Common myeloid progenitor, CD34-positive (primary cell): ENCODE measurements around the gene KIF17.

Source experiments
- CTCF ChIA-PET: fragments of 350-600 bp; sonication (Branson Sonifier 250); formaldehyde crosslinking; loops from one replicate; lab custom pipeline; 2021; ENCODE audit warnings: antibody characterized with exemption; lab: Charles Lee
- POLR2A ChIA-PET: fragments of 350-600 bp; sonication (Branson Sonifier 250); formaldehyde crosslinking; loops from one replicate; lab custom pipeline; 2021; ENCODE audit warnings: antibody characterized with exemption; lab: Charles Lee
- DNase-seq, 3 donors: peaks; one replicate each; pipeline versions ENCODE4 v3.0.0 to v3.0.0-alpha.2; 2013
- H3K27ac ChIP-seq, 2 experiments: 1 replicate in 1 of 2; 2 replicates in 1 of 2; pipeline ENCODE4 v1.7.0; 2013; ENCODE audit warnings: inconsistent platforms in 2 of 2, low read length in 2 of 2, mild to moderate bottlenecking in 2 of 2, low read depth in 1 of 2, moderate library complexity in 1 of 2; ENCODE audit not compliant: severe bottlenecking in 2 of 2, insufficient read depth in 1 of 2, poor library complexity in 1 of 2
- H3K27me3 ChIP-seq, 5 experiments: replicated peaks in 2 of 5; 1 replicate in 3 of 5; 2 replicates in 2 of 5; pipeline versions ENCODE4 v1.6.1 to v1.7.0; 2013; ENCODE audit warnings: low read length in 4 of 5, mild to moderate bottlenecking in 2 of 5, moderate library complexity in 2 of 5, inconsistent platforms in 1 of 5; ENCODE audit not compliant: insufficient read depth in 5 of 5, control insufficient read depth in 4 of 5
- H3K36me3 ChIP-seq, 4 experiments: 1 replicate in 2 of 4; 2 replicates in 2 of 4; pipeline versions ENCODE4 v1.6.1 to v1.7.0; 2013; ENCODE audit warnings: low read length in 3 of 4, control low read depth in 1 of 4, mild to moderate bottlenecking in 1 of 4; ENCODE audit not compliant: control insufficient read depth in 4 of 4, insufficient read depth in 4 of 4
- H3K4me1 ChIP-seq, 4 experiments: 1 replicate in 3 of 4; 2 replicates in 1 of 4; pipeline versions ENCODE4 v1.6.1 to v1.7.1; 2013; ENCODE audit warnings: low read length in 3 of 4, mild to moderate bottlenecking in 3 of 4, control low read depth in 1 of 4, inconsistent platforms in 1 of 4, moderate library complexity in 1 of 4; ENCODE audit not compliant: control insufficient read depth in 4 of 4, insufficient read depth in 4 of 4; ENCODE audit errors: control extremely low read depth in 1 of 4
- H3K4me3 ChIP-seq, 7 experiments: 1 replicate in 4 of 7; 2 replicates in 3 of 7; pipeline versions ENCODE4 v1.5.1 to v1.7.0; 2013; ENCODE audit warnings: mild to moderate bottlenecking in 7 of 7, low read length in 6 of 7, moderate library complexity in 6 of 7, inconsistent platforms in 2 of 7, low read depth in 2 of 7, control low read depth in 1 of 7; ENCODE audit not compliant: insufficient read depth in 4 of 7, control insufficient read depth in 1 of 7; ENCODE audit errors: extremely low read depth in 1 of 7
- H3K9me3 ChIP-seq, 5 experiments: 1 replicate in 4 of 5; 2 replicates in 1 of 5; pipeline versions ENCODE4 v1.6.1 to v1.7.1; 2013; ENCODE audit warnings: low read length in 4 of 5, mild to moderate bottlenecking in 2 of 5, inconsistent platforms in 1 of 5, low read depth in 1 of 5, moderate library complexity in 1 of 5; ENCODE audit not compliant: control insufficient read depth in 4 of 5, insufficient read depth in 2 of 5; ENCODE audit errors: control extremely low read depth in 1 of 5
- WGBS: methylation state at CpG from one replicate; pipeline ENCODE4 v1.1.5; 2013; ENCODE audit not compliant: insufficient coverage; 5-methylcytosine and 5-hydroxymethylcytosine counted together

KIF17 gene

GRCh38 chr1:20706841-20707240 lies 11.0 kb downstream of the KIF17 start:
- Histone ChIP-seq H3K36me3 (no peaks in the 10 kb centered on the region), H3K9me3 (no peaks in the 10 kb centered on the region), H3K27ac (no peak overlapping the region), H3K4me3 (no peak overlapping the region), H3K4me1 (no peaks in the 10 kb centered on the region), H3K27me3 (no peaks in the 10 kb centered on the region)
- CTCF ChIA-PET = interaction anchor here (0.7 to 1.4 kb wide), 4 partner anchors 14 to 477 kb away, joined by 3 to 5 read pairs (median 3); no protein-coding TSS in a partner anchor
- POLR2A ChIA-PET = no interaction called here
- WGBS = 2% methylated on average over 3 of the region's 5 CpGs
- DNase-seq = no peak

- Histone ChIP-seq H3K9me3 (no peaks in the 10 kb centered on the region), H3K4me3 (no peak overlapping the region), H3K27ac (no peak overlapping the region), H3K4me1 (no peaks in the 10 kb centered on the region), H3K36me3 (no peaks in the 10 kb centered on the region), H3K27me3 (no peaks in the 10 kb centered on the region)
- POLR2A ChIA-PET = no interaction called here
- WGBS = 86% methylated on average over 14 of the region's 15 CpGs
- CTCF ChIA-PET = interaction anchor here (1.6 kb wide), 1 partner anchor 10 kb away, joined by 5 read pairs; no protein-coding TSS in a partner anchor
- no peak for DNase-seq
Measured at GRCh38 chr1:20705203-20705755, 12.5 kb downstream of the KIF17 start.

GRCh38 chr1:20704390-20705202 lies 13.2 kb downstream of the KIF17 start:
- Histone ChIP-seq H3K4me3 (no peak overlapping the region), H3K27ac (no peak overlapping the region), H3K27me3 (no peaks in the 10 kb centered on the region), H3K9me3 (no peaks in the 10 kb centered on the region), H3K4me1 (no peaks in the 10 kb centered on the region), H3K36me3 (no peaks in the 10 kb centered on the region)
- ChIA-PET CTCF (interaction anchor here (1.0 to 1.6 kb wide), 2 partner anchors 10 to 11 kb away, joined by 3 to 5 read pairs; no protein-coding TSS in a partner anchor), POLR2A (no interaction called here)
- 96% methylated on average over 38 of the region's 41 CpGs for WGBS
- DNase-seq = no peak

- CTCF ChIA-PET = no interaction called here
- Histone ChIP-seq H3K27me3 (no peaks in the 10 kb centered on the region), H3K27ac (no peak overlapping the region), H3K4me1 (no peaks in the 10 kb centered on the region), H3K4me3 (no peak overlapping the region), H3K36me3 (no peaks in the 10 kb centered on the region), H3K9me3 (no peaks in the 10 kb centered on the region)
- POLR2A ChIA-PET = no interaction called here
- no peak for DNase-seq
- 50% methylated on average over 2 of the region's 4 CpGs for WGBS
Measured at GRCh38 chr1:20703124-20703756, 14.6 kb downstream of the KIF17 start.

- H3K27ac ChIP-seq = no peak overlapping the region
- POLR2A ChIA-PET = no interaction called here
- no peaks in the 10 kb centered on the region for H3K27me3 ChIP-seq
- H3K4me1 ChIP-seq = no peaks in the 10 kb centered on the region
- DNase-seq = peak in 2 of 3 donors; percentile 21 to 28
- CTCF ChIA-PET = interaction anchor here (0.9 to 1.4 kb wide), 4 partner anchors 19 to 493 kb away, joined by 3 to 6 read pairs (median 3); no protein-coding TSS in a partner anchor
- H3K9me3 ChIP-seq = no peaks in the 10 kb centered on the region
- no peaks in the 10 kb centered on the region for H3K36me3 ChIP-seq
- H3K4me3 ChIP-seq = no peak overlapping the region
- 100% methylated on average over 1 of the region's 1 CpG for WGBS
Measured at GRCh38 chr1:20702416-20702815, 15.4 kb downstream of the KIF17 start.

- H3K36me3 ChIP-seq = no peaks in the 10 kb centered on the region
- no peak overlapping the region for H3K27ac ChIP-seq
- no peak for DNase-seq
- H3K27me3 ChIP-seq = no peaks in the 10 kb centered on the region
- no peaks in the 10 kb centered on the region for H3K9me3 ChIP-seq
- CTCF ChIA-PET = interaction anchor here (0.9 to 1.4 kb wide), 4 partner anchors 19 to 494 kb away, joined by 3 to 6 read pairs (median 3); no protein-coding TSS in a partner anchor
- 92% methylated on average over 5 of the region's 5 CpGs for WGBS
- POLR2A ChIA-PET = no interaction called here
- H3K4me1 ChIP-seq = peaks cover 0 to 3% (median 2%) of the 10 kb centered on the region in 4 experiments
- no peak overlapping the region for H3K4me3 ChIP-seq
Measured at GRCh38 chr1:20701847-20702246, 16.0 kb downstream of the KIF17 start.
